Lung microvascular endothelial cell (primary cell): ENCODE results near the gene RAE1. TPM values are rescaled to one million over a fixed set of nuclear protein-coding genes. Genes with fewer than 3 reads are reported as not detected.
A peak's percentile ranks its signal among the peaks of the same experiment; 100 is the strongest.

Experiments
- DNase-seq, 2 donors: peaks; one replicate each; pipeline versions ENCODE4 v3.0.0 to v3.0.0-alpha.2; 2010; ENCODE audit warnings: low read depth in 2 of 2
- total RNA-seq: library from RNA; depleted of rRNA; stranded (reverse); fragments of >200 nt; gene quantifications from 2 replicates; pipeline ENCODE4 v1.2.1, GENCODE V29; 2014

RAE1 gene
- total RNA-seq, 1 donor from 2014 or later, result 16.7 TPM

GRCh38 chr20:57372157-57372556 lies 21.1 kb downstream of the RAE1 start:
- no peak for DNase-seq

GRCh38 chr20:57372581-57373350 lies 21.7 kb downstream of the RAE1 start:
- no peak for DNase-seq

- no peak for DNase-seq
These were observed 23.4 kb downstream of the RAE1 start for GRCh38 chr20:57374343-57374930.

DNA sequence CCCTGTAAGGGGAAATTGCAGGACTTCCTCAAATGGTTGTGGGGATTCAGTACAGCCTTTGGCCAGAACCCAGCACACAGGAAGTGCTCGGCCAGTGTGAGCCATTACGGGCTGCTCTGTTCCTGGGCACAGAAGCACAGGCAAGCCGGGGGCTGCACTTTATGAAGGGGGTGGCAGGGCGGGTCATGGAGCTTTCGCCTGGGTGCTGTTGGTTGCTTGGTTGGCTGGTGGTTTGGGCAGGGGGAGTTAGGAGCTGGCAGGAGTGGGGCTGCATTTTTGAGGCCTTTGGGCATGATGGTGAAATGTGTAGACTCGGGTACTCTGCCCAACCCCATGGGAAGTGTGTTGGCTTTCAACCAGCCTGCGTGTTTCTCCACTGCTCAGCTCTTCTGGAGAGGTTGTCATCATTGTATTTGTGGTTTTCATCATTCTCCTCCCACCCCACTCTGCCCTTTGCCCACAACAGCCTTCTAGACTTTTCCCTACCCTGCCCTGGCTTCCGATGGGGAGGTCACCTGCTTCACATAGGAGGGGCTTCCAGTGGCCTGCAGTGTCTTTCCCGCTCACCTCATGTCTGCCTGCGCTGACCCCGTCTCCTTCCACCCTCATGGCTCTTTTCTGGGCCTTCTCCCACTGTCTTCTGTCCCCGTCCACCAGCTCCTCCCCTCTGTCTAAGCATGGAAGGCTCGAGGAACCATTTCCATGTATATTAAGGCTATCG lies 24.0 kb downstream of the RAE1 start:
- no peak for DNase-seq

DNA sequence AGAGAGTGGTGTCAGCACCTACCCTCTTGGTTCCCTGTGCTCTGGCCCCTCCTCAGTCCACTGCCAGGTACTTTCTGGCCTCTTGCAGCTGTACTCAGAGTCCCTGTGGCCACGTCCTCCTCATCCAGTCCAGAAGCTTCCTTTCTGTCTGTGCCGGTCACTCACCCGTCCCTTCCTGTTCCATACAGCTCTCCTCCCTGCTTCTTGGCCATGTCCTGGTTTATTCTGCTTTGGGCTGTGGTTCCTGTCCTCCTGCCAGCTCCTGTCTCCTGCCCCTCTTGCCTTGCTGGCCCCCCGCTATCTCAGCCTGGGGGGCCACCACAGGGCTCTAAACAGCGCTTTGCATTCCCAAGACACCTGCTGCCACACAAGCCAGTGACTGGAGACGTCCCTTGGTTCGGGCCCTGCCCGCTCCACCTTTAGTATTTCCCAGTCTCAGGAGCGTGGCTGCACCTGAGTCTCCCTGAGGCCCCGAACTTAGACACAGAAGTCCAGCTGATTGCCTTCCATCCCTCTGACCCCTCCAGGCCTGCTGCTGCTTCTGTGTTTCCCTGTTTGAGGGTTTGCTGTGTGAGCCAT lies 24.7 kb downstream of the RAE1 start:
- no peak for DNase-seq

GRCh38 chr20:57377350-57377749 lies 26.3 kb downstream of the RAE1 start:
- DNase-seq, result no peak

DNA sequence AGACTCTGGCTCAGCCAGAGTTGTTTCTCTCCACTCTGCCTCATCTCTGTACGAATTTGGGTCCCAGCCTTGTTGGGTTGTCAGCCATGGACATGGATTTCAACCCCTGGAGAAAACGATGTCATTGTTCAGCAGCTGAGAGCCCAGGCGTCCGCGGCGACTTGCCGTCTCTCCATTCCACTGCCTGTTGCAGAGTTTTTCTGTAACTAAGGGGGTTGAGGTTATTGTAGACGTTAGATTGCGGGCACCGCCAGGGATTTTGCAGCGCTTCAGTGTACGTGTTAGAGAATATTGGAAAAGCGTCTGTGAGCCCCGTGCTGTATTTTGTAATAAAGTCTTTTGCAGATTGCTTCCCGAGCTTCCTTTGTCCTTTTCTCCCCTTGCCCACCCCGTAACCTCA lies 27.1 kb downstream of the RAE1 start:
- no peak for DNase-seq

DNA sequence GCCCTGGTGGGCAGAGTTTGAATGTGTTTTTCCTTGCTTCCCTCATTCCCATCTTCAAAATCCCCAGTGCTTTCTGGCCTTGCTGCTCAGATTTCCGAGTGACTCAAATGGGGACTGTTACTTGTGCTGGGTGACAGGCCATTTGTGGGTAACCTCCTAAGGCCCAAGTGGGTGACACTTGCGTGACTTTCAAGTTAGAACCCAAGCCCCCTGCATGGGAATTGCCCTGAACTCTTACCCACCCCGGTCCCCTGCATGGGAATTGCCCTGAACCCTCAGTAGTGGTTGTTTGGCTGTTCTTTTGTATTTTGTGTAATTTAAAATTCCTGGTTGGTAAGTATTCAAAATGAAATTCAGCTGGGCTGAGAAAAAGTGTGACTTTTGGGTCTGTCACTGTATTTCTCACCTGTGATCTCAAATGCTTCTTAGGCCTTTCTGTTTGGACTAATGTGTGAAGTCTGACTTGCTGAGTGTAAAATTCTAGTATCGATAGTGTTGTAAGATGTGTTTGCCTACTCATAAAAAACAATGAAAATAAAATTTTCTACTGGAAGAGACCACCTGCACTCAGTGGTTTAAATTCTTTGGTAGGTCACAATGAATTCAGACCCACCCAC lies 27.7 kb downstream of the RAE1 start:
- DNase-seq, result no peak

DNA sequence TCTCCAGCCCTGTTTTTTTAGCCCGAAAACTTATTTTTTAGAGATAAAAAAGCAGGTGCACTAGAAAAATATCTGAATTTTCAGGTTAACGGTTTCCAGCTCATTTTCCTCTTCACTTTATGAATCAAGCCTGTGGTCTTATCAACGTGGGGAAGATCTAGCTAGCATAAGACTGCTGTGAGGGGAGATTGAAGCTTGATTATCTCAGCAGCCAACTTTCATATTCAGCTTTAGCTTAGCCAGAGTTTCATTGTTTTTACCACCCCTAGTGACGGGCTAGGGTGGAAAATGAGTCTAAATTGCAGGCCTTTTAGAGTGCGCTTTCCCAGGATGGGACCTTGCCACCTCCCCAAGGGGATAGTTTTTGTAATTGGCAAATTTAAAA lies 28.2 kb downstream of the RAE1 start:
- DNase-seq, result no peak

DNA sequence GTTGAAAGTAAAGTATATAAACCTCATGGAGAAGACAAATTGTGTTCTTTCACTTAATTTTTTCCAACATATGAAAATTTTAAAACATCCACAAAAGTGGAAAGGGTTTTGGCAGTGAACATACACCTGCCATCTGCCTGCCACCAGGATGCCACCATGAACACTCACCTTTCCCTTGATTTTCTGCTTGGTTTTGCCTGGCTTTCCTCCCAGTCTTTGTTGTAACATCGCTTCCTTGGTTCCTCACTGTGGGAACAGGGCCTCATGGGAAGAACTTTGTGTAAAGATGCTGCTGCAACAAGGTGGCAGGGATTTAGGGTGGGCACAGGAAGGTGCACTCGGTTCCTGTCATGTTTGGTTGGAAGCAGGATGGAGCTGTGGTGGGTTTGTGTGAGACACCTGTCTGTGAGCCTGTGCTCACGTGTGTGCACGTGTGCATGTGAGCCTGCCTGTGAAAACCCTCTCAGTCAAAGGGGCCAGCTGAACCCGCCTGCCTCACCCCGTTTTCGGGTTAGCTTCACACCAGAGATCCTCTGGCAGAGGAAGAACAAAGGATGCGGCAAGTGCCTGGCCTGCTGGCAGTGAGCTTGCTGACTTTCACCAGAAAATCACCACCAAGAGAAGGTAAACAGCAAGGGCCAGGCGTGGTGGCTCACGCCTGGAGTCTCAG lies 29.2 kb downstream of the RAE1 start:
- DNase-seq, result no peak

GRCh38 chr20:57381596-57382503 lies 30.8 kb downstream of the RAE1 start:
- peak; percentile 74 to 75 for DNase-seq

- no peak for DNase-seq
These were observed 31.5 kb downstream of the RAE1 start for GRCh38 chr20:57382516-57382915.

DNA sequence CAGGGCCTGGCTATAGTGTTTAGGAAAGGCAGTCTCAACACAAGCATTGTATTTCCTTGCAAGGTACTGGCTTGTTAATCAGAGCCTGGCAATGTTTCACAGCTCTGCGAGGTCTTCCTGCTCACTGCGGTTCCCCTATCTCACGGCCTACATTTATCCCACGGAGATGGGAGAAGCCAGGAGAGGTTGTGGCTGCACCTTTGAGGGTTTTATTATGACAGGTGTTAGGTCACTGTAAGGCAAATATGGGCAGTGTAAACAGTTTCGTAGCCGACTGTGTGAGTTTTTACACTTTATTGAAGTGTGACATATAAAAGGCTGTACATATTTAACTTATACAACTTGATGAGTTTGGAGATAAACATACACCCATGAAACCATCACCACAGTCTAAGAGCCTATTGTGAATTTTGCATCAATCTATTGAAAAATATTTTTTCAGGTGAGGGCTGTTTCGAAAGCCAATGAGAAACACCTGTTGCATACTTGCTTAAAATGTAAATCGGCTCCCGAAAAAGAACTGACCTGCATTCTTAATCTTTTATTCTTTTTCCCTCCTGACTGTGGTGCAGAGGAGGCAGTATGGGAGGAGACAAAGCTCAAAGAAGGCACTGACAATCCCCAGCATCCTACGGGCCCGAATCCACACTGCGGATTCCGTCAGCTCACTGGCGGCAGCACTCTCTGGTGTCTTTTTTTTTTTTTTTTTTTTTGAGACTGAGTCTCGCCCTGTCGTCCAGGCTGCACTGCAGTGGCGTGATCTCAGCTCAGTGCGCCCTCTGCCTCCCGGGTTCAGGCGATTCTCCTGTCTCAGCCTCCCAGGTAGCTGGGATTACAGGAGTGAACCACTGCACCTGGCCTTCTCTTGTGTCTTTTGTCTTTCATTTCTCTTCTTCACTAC lies 32.6 kb downstream of the RAE1 start:
- DNase-seq, result no peak

- no peak for DNase-seq
These were observed 33.4 kb downstream of the RAE1 start for GRCh38 chr20:57384486-57384885.

DNA sequence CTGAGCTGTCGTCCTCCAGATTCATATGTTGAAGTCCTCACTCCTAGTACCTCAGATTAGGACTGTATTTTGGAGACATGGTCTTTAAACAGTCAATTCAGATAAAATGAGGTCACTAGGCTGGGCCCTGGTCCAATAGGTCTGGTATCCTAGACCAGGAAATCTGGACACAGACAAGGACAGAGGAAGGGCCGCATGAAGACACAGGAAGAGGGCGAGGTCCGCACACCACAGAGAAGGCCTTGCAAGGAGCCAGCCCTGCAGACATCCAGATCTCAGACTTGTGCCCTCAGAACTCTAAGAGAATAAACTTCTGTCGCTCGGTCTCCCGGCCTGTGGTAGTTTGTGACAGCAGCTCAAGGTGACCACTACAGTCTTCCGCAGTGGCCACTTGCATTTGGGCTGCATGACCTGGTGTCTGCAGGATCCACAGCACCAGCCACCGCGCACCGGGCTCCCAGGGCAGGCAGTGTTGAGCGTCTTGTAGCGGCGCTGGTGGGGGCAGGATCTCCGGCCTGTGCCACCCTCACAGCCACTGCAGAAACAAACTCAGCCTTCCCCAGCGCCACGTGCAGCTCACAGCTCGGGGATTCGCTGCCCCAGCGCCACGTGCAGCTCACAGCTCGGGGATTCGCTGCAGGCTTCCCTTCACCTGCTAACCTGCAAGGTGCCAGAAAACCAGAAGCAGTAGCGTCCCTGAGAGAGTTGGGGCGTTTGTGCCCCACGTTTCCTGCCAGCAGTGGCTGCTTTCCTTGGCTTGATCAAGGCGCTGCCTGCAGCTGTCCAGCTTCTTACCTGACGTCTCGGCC lies 34.1 kb downstream of the RAE1 start:
- DNase-seq, result peak in 1 of 2 donors; percentile 36

DNA sequence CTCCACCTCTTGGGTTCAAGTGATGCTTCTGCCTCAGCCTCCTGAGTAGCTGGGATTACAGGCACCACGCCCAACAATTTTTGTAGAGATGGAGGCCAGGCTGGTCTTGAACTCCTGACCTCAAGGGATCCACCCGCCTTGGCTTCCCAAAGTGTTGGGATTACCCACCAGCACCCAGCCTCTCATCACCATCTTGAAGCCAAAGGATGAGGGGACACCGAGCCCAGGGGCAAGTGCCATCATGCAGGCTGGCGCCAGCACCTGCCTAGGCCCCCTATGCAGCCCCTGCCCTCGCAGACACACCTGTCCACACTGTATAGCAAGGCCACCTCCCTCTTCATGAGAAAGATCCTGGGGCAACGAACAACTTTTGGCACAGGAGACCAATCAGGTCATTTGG lies 34.9 kb downstream of the RAE1 start:
- no peak for DNase-seq

- DNase-seq, result no peak
These were observed 35.7 kb downstream of the RAE1 start for GRCh38 chr20:57386762-57387161.

- no peak for DNase-seq
These were observed 36.4 kb downstream of the RAE1 start for GRCh38 chr20:57387463-57387862.
